NCI-H2196 treated with DMSO at 0.1 percent for 48 hours (cell line): ENCODE data around the gene DENND2A.
"Not testable (repeated sequence)": the region's sequence is repeated elsewhere in the genome, so short reads cannot be mapped to it uniquely, and the experiment has no call there.

Source experiments
- DNase-seq: peaks from one replicate; lab custom pipeline; 2025; ENCODE audit not compliant: unreplicated experiment; lab: John Stamatoyannopoulos, UW

DENND2A gene

GRCh38 chr7:140517546-140518369 is 122.9 kb downstream of the DENND2A start:
- DNase-seq = peak; percentile 91

GRCh38 chr7:140512317-140513000 is 128.2 kb downstream of the DENND2A start:
- DNase-seq = peak; percentile 77

- no peak for DNase-seq
These were observed 130.8 kb downstream of the DENND2A start for GRCh38 chr7:140509789-140510188.

GRCh38 chr7:140507556-140507955 is 133.1 kb downstream of the DENND2A start:
- not testable (repeated sequence) for DNase-seq

GRCh38 chr7:140506788-140507464 is 133.7 kb downstream of the DENND2A start:
- peak; percentile 96 for DNase-seq

GRCh38 chr7:140501966-140502365 is 138.6 kb downstream of the DENND2A start:
- DNase-seq = peak; percentile 72

GRCh38 chr7:140497807-140498206 is 142.8 kb downstream of the DENND2A start:
- DNase-seq = not testable (repeated sequence)

GRCh38 chr7:140497241-140497769 is 143.3 kb downstream of the DENND2A start:
- DNase-seq = no peak

- DNase-seq = no peak
These were observed 145.0 kb downstream of the DENND2A start for GRCh38 chr7:140495514-140496097.

- DNase-seq = no peak
These were observed 145.7 kb downstream of the DENND2A start for GRCh38 chr7:140494867-140495266.

- no peak for DNase-seq
These were observed 151.6 kb downstream of the DENND2A start for GRCh38 chr7:140489026-140489359.

- no peak for DNase-seq
These were observed 154.9 kb downstream of the DENND2A start for GRCh38 chr7:140485500-140486265.

GRCh38 chr7:140484951-140485499 is 155.6 kb downstream of the DENND2A start:
- no peak for DNase-seq

- no peak for DNase-seq
These were observed 156.1 kb downstream of the DENND2A start for GRCh38 chr7:140484479-140484878.

- DNase-seq = no peak
These were observed 160.9 kb downstream of the DENND2A start for GRCh38 chr7:140479739-140480084.

GRCh38 chr7:140479062-140479738 is 161.4 kb downstream of the DENND2A start, which contains the start of gene MKRN1:
Gene MKRN1, minus strand, starts transcription at chr7:140479505. Its CDS starts 161 bp downstream, at chr7:140479344.
- DNase-seq = peak; percentile 97

- DNase-seq = peak; percentile 12
These were observed 162.2 kb downstream of the DENND2A start for GRCh38 chr7:140478246-140479061.

- no peak for DNase-seq
These were observed 163.8 kb downstream of the DENND2A start for GRCh38 chr7:140476698-140477261.
